K562 (cell line): Measurements from ENCODE around the gene SSX5. TPM values are rescaled to one million over a fixed set of nuclear protein-coding genes. Genes with fewer than 3 reads are reported as not detected.

ENCODE experiments used
- ATAC-seq: fragments of 200-7000 bp; cut with Tn5 transposase; 3 replicates; pipeline ENCODE4 v1.9.1; 2020; ENCODE audit warnings: moderate library complexity
- BruUV-seq: library from RNA; stranded (reverse); fragments of 400-500 nt; replicated peaks from 2 replicates; lab custom pipeline; 2021; lab: Mats Ljungman, UMichigan
- CTCF ChIA-PET: fragments of 300-600 bp; formaldehyde crosslinking; extraction: SDS; loops from one replicate; lab custom pipeline; 2021; ENCODE audit warnings: low intra/inter-chr PET ratio; lab: Yijun Ruan, JAX
- POLR2A ChIA-PET: fragments of 300-600, 350-650 bp; sonication (Branson Sonifier 250); formaldehyde crosslinking; extraction: SDS; loops from one replicate; lab custom pipeline; 2021; ENCODE audit warnings: antibody characterized with exemption, inconsistent platforms; lab: Yijun Ruan, JAX
- DNase-seq, 4 experiments: peaks; one replicate each; pipeline versions ENCODE4 v3.0.0 to v3.0.0-alpha.2; 2011 to 2018; ENCODE audit warnings: low spot score in 3 of 4, mixed read lengths in 3 of 4; ENCODE audit errors: extremely low read depth in 1 of 4
- FAIRE-seq: peaks from 2 replicates; lab custom pipeline; 2011; peaks lifted over from hg19 to GRCh38; lab: Jason Lieb, UNC
- H2AFZ ChIP-seq: 2 replicates; pipeline ENCODE4 v1.6.0; 2011; ENCODE audit warnings: low read depth, low read length, control low read depth, inconsistent platforms
- H3K27ac ChIP-seq: fragments of 200-600 bp; 3 replicates; pipeline ENCODE4 v1.8.0; 2011; ENCODE audit warnings: low read depth, mild to moderate bottlenecking, control low read depth, inconsistent platforms, low read length, moderate library complexity, mixed read lengths; ENCODE audit errors: extremely low read depth
- H3K27me3 ChIP-seq, 2 experiments: fragments of 300-600 bp in 1 of 2; 2 replicates in 1 of 2; 3 replicates in 1 of 2; pipeline versions ENCODE4 v1.6.0 to v1.8.0; 2011; ENCODE audit warnings: inconsistent platforms in 2 of 2, low read length in 2 of 2, mild to moderate bottlenecking in 1 of 2, mixed read lengths in 1 of 2, moderate library complexity in 1 of 2; ENCODE audit not compliant: control insufficient read depth in 2 of 2, insufficient read depth in 2 of 2
- H3K36me3 ChIP-seq: fragments of 300-600 bp; 3 replicates; pipeline ENCODE4 v1.8.0; 2011; ENCODE audit warnings: mild to moderate bottlenecking, low read length, inconsistent platforms; ENCODE audit not compliant: control insufficient read depth, insufficient read depth
- H3K4me1 ChIP-seq, 2 experiments: fragments of 200-600 bp in 1 of 2; replicated peaks in 1 of 2; 2 replicates in 1 of 2; 3 replicates in 1 of 2; pipeline versions ENCODE4 v1.5.1 to v1.8.0; 2011; ENCODE audit warnings: inconsistent platforms in 2 of 2, low read length in 2 of 2, mild to moderate bottlenecking in 1 of 2, mixed read lengths in 1 of 2, moderate library complexity in 1 of 2; ENCODE audit not compliant: control insufficient read depth in 2 of 2, insufficient read depth in 2 of 2
- H3K4me2 ChIP-seq: 2 replicates; pipeline ENCODE4 v1.6.1; 2011; ENCODE audit warnings: low read length, control low read depth, inconsistent platforms, mixed read lengths; ENCODE audit not compliant: insufficient read depth
- H3K4me3 ChIP-seq: fragments of 200-600 bp; sonication (generic), shearing (Covaris generic); 2 replicates; pipeline ENCODE4 v1.5.1; 2016; ENCODE audit warnings: control low read depth, inconsistent platforms
- H3K79me2 ChIP-seq: fragments of 200-600 bp; 3 replicates; pipeline ENCODE4 v1.8.0; 2011; ENCODE audit warnings: low read length, inconsistent platforms; ENCODE audit not compliant: control insufficient read depth, insufficient read depth
- H3K9ac ChIP-seq, 2 experiments: 2 replicates each; pipeline versions ENCODE4 v1.6.0 to v1.6.1; 2011; ENCODE audit warnings: low read depth in 2 of 2, low read length in 2 of 2, control low read depth in 1 of 2, inconsistent platforms in 1 of 2, mild to moderate bottlenecking in 1 of 2, mixed read lengths in 1 of 2; ENCODE audit not compliant: insufficient read depth in 1 of 2
- H3K9me1 ChIP-seq: one replicate; pipeline ENCODE4 v1.6.0; 2011; ENCODE audit warnings: inconsistent platforms, mild to moderate bottlenecking, low read length, moderate library complexity; ENCODE audit not compliant: control insufficient read depth, insufficient read depth
- H3K9me3 ChIP-seq: replicated peaks from 2 replicates; pipeline ENCODE4 v1.5.1; 2011; ENCODE audit warnings: low read depth, low read length, inconsistent platforms; ENCODE audit not compliant: control insufficient read depth, insufficient read depth
- H4K20me1 ChIP-seq: replicated peaks from 2 replicates; pipeline ENCODE4 v1.6.1; 2011; ENCODE audit warnings: low read length, inconsistent platforms, mixed read lengths; ENCODE audit not compliant: control insufficient read depth, insufficient read depth
- ATF7 ChIP-seq: fragments of 450-650 bp; IDR thresholded peaks from 2 replicates; pipeline ENCODE4 v1.7.1; 2014; ENCODE audit warnings: mild to moderate bottlenecking, moderate library complexity
- CXXC5 ChIP-seq: fragments of 250-450 bp; sonication (Bioruptor Pico); IDR thresholded peaks from 2 replicates; pipeline ENCODE4 v1.8.0; 2022; ENCODE audit warnings: inconsistent platforms, mild to moderate bottlenecking, moderate library complexity
- HMG20B ChIP-seq: fragments of 250-450 bp; sonication (Bioruptor Pico); IDR thresholded peaks from 2 replicates; pipeline ENCODE4 v1.5.0; 2021; ENCODE audit warnings: mild to moderate bottlenecking
- MYBL2 ChIP-seq, 2 experiments: fragments of 450-650 bp in 1 of 2; sonication (generic) in 1 of 2; formaldehyde crosslinking in 1 of 2; IDR thresholded peaks; 2 replicates each; pipeline versions ENCODE4 v1.6.1 to v1.8.1; 2017 to 2022; ENCODE audit warnings: borderline replicate concordance in 1 of 2, inconsistent platforms in 1 of 2, low read depth in 1 of 2, mild to moderate bottlenecking in 1 of 2, missing genetic modification reagents in 1 of 2, moderate library complexity in 1 of 2
- NCOA6 ChIP-seq: fragments of 450-650 bp; IDR thresholded peaks from 2 replicates; pipeline ENCODE4 v1.6.1; 2017; ENCODE audit warnings: mild to moderate bottlenecking
- NRF1 ChIP-seq, 2 experiments: fragments of 450-650 bp; IDR thresholded peaks in 1 of 2; conservative IDR thresholded peaks in 1 of 2; 2 replicates each; pipeline ENCODE4 v1.6.1; 2014; ENCODE audit warnings: mild to moderate bottlenecking in 2 of 2
- PKNOX1 ChIP-seq: fragments of 450-650 bp; IDR thresholded peaks from 2 replicates; pipeline ENCODE4 v1.6.1; 2016
- RBM39 ChIP-seq: fragments of 200-400 bp; formaldehyde crosslinking; optimal IDR thresholded peaks from 2 replicates; pipeline ENCODE3; 2018; ENCODE audit warnings: low read depth, low read length
- RNF2 ChIP-seq: sonication (generic); IDR thresholded peaks from 2 replicates; pipeline ENCODE4 v1.6.1; 2016
- WHSC1 ChIP-seq: IDR thresholded peaks from one replicate; pipeline ENCODE4 v1.6.1; 2012; ENCODE audit warnings: low read length, control low read depth, inconsistent platforms
- ZNF121 ChIP-seq: sonication (generic); formaldehyde crosslinking; conservative IDR thresholded peaks from 2 replicates; pipeline ENCODE4 v1.8.0; 2022; ENCODE audit warnings: missing genetic modification reagents
- ZNF316 ChIP-seq: fragments of 450-650 bp; IDR thresholded peaks from 2 replicates; pipeline ENCODE4 v1.6.1; 2016
- ZNF384 ChIP-seq: IDR thresholded peaks from 2 replicates; pipeline ENCODE4 v1.6.1; 2012; ENCODE audit warnings: low read depth, low read length, improper control_type of control experiment
- ZNF436 ChIP-seq: fragments of 250-450, 450-650 bp; sonication (Bioruptor Pico); formaldehyde crosslinking; IDR thresholded peaks from 2 replicates; pipeline ENCODE4 v1.7.0; 2020; ENCODE audit warnings: mild to moderate bottlenecking
- ZNF695 ChIP-seq: fragments of 450-650 bp; formaldehyde crosslinking; IDR thresholded peaks from 2 replicates; pipeline ENCODE4 v1.4.0; 2020; ENCODE audit warnings: mild to moderate bottlenecking, moderate library complexity
- WGBS: fragments of 100-300 bp; shearing (Covaris generic); methylation state at CpG from one replicate; pipeline ENCODE4 v1.1.6; 2016; ENCODE audit warnings: low coverage, mixed read lengths; ENCODE audit not compliant: insufficient coverage; ENCODE audit errors: missing lambda C conversion rate; 5-methylcytosine and 5-hydroxymethylcytosine counted together
- in situ Hi-C: fragments of 300-500 bp; cut with MboI; formaldehyde crosslinking; loops from 4 replicates; pipeline ENCODE4 v1.15.0; 2018; ENCODE audit warnings: inconsistent platforms, mixed read lengths
- intact Hi-C: fragments of 100-400 bp; cut with micrococcal nuclease; formaldehyde crosslinking; loops from 2 replicates; pipeline ENCODE4 v1.14.2; 2022
- polyA plus RNA-seq, 8 experiments: library from polyadenylated mRNA; depleted of rRNA in 4 of 8; stranded (reverse) in 5 of 8; unstranded in 3 of 8; fragments of >200 nt; fragmentation: Nextera tagmentation in 2 of 8; fragmentation: Illumina TruSeq in 1 of 8; extraction: Ambion mirVana in 2 of 8; extraction: Trizol in 1 of 8; gene quantifications; 2 replicates each; pipeline versions ENCODE4 v1.2.1 to v1.2.3, GENCODE V29; 2011 to 2014; ENCODE audit warnings: inconsistent platforms in 1 of 8, missing spikeins in 1 of 8
- total RNA-seq, 7 experiments: library from RNA; depleted of rRNA in 6 of 7; stranded (reverse); fragments of >200 nt in 6 of 7; fragmentation: Illumina TruSeq in 2 of 7; extraction: Trizol in 2 of 7; gene quantifications; 2 replicates each; pipeline versions ENCODE4 v1.2.1 to v1.2.3, GENCODE V29; 2011 to 2021; ENCODE audit warnings: low replicate concordance in 1 of 7
- TF ChIP-seq, protein P1 (sequence below): IDR thresholded peaks from 2 replicates; pipeline ENCODE4 v1.6.1; 2016; ENCODE audit warnings: missing genetic modification characterization, missing compliant biosample characterization

SSX5 gene
- total and polyA plus RNA-seq, 9 of the 15 experiments (the other 6 are each of a cell fraction or from before 2014, with no cell fraction given), result 0.13 to 0.36 (median 0.24) TPM; not detected in 3

- H3K36me3 ChIP-seq, result no peaks in the 10 kb centered on the region
- H3K4me3 ChIP-seq, result no peak overlapping the region
- H3K27ac ChIP-seq, result no peak overlapping the region
- POLR2A ChIA-PET, result no interaction called here
- peak; percentile 13; the same call in 1 of the 2 replicates for TF ChIP-seq ZNF316
- no peak for TF ChIP-seq WHSC1
- TF ChIP-seq ZNF436 (CRISPR knock-in tag), result no peak
- TF ChIP-seq, protein P1, sequence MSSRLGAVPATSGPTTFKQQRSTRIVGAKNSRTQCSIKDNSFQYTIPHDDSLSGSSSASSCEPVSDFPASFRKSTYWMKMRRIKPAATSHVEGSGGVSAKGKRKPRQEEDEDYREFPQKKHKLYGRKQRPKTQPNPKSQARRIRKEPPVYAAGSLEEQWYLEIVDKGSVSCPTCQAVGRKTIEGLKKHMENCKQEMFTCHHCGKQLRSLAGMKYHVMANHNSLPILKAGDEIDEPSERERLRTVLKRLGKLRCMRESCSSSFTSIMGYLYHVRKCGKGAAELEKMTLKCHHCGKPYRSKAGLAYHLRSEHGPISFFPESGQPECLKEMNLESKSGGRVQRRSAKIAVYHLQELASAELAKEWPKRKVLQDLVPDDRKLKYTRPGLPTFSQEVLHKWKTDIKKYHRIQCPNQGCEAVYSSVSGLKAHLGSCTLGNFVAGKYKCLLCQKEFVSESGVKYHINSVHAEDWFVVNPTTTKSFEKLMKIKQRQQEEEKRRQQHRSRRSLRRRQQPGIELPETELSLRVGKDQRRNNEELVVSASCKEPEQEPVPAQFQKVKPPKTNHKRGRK, result peak; percentile 97
- H3K79me2 ChIP-seq, result no peaks in the 10 kb centered on the region
- H3K4me2 ChIP-seq, result no peak overlapping the region
- FAIRE-seq, result no peak
- ATAC-seq, result no peak
- no peaks in the 10 kb centered on the region for H3K9me1 ChIP-seq
- BruUV-seq, result no TSS peak
- no peak for DNase-seq
- H3K9ac ChIP-seq, result no peak overlapping the region
- H3K4me1 ChIP-seq, result no peaks in the 10 kb centered on the region
- H3K9me3 ChIP-seq, result no peaks in the 10 kb centered on the region
- H3K27me3 ChIP-seq, result no peaks in the 10 kb centered on the region
- CTCF ChIA-PET, result no interaction called here
- in situ Hi-C loops (no loop called here), intact Hi-C loops (no loop called here)
- no peak overlapping the region for H2AFZ ChIP-seq
- 10% methylated on average over 2 of the region's 2 CpGs for WGBS
- no peaks in the 10 kb centered on the region for H4K20me1 ChIP-seq
Observed at GRCh38 chrX:48154796-48155195, 41.8 kb downstream of the SSX5 start.

DNA sequence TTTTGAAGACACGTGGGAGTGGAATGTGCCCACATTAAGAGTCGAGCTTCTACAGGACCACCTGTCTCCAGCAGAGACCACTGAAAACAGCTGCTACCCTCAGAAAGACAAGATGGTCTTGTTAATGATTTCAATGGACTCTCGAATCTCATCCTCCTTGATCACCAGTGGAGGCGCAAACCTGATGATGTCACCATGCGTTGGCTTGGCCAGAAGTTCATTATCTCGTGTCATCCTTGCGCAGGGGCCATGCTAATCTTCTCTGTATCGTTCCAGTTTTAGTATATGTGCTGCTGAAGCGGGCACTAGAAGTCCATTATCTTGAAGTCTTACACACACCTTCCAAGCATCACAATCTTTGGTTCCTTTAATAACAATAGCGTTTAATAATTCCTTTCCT, 42.8 kb downstream of the SSX5 start:
- 1% methylated on average over 10 of the region's 10 CpGs for WGBS
- no TSS peak for BruUV-seq
- TF ChIP-seq HMG20B (CRISPR knock-in tag) (no peak), RBM39 (no peak), ZNF695 (CRISPR knock-in tag) (no peak), ZNF384 (no peak), PKNOX1 (no peak), MYBL2 (IDR thresholded peaks at IDR 0.05; ENCODE audit: low read depth) (no peak), MYBL2 (CRISPR knock-in tag; IDR thresholded peaks at IDR 0.05; ENCODE audit: borderline replicate concordance) (no peak), NCOA6 (no peak), RNF2 (no peak), CXXC5 (peak; percentile 56), ZNF121 (no peak), NRF1 (conservative IDR thresholded peaks at IDR 0.05 in 1 of 2, IDR thresholded peaks at IDR 0.05 in 1 of 2) (peak; percentile 85 to 88), ATF7 (peak; percentile 90)

More for the DNA sequence above, 42.8 kb downstream of the SSX5 start:
- ChIA-PET POLR2A (no interaction called here), CTCF (no interaction called here)
- H3K79me2 ChIP-seq, result no peaks in the 10 kb centered on the region
- H3K36me3 ChIP-seq, result no peaks in the 10 kb centered on the region
- H3K4me3 ChIP-seq, result no peak overlapping the region
- DNase-seq (peak in 3 of 4 experiments; percentile 3 to 31 (median 3)), FAIRE-seq (no peak), ATAC-seq (peak; percentile 49; the same call in 1 of the 3 replicates)
- no peaks in the 10 kb centered on the region for H3K9me3 ChIP-seq
- H3K9ac ChIP-seq, result no peak overlapping the region
- in situ Hi-C loops (no loop called here), intact Hi-C loops (no loop called here)
- peak overlapping the region; percentile 18; the same call in 1 of the 2 replicates for H3K4me2 ChIP-seq
- no peaks in the 10 kb centered on the region for H3K27me3 ChIP-seq
- H2AFZ ChIP-seq, result 0 out of 2 replicates have a peak overlapping the region, but pooled peaks have one; percentile 63
- H3K27ac ChIP-seq, result no peak overlapping the region
- H4K20me1 ChIP-seq, result no peaks in the 10 kb centered on the region
- no peaks in the 10 kb centered on the region for H3K9me1 ChIP-seq
- no peaks in the 10 kb centered on the region for H3K4me1 ChIP-seq
